ENCODE measurements around the gene SLIT1. TPM values are rescaled to one million over a fixed set of nuclear protein-coding genes. Genes with fewer than 3 reads are reported as not detected.

SLIT1 gene
- total and polyA plus RNA-seq, 2 of the 8 experiments (the other 6 are each of a cell fraction or from before 2014, with no cell fraction given) = 0.70 to 0.88 TPM

DNA sequence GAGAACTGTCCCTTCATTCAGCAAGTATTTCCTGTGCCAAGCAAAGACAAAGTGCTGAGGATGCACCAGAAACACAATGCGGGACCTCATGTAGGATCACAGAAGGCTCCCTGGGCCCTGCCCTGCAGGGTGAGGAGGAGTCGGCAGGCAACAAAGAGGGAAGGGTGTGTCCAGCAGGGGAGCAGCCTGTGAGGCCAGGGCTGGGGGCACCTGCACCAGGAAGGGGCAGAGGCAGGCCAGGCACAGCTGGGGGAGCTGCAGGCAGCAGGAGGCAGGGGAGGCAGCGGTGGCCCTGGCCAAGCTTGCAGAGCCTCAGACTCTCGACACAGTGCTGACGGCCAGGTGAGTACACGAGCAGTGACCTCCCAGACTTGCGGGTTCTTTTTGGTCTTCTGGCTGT is 123.3 kb downstream of the SLIT1 start (continued):
- no peak for TF ChIP-seq CHD7 (IDR thresholded peaks at IDR 0.05; ENCODE audit: insufficient replicate concordance, low read length)
- no peak for TF ChIP-seq CREB1 (IDR thresholded peaks at IDR 0.05)
- TF ChIP-seq ZNF274 (IDR thresholded peaks at IDR 0.05; ENCODE audit: borderline replicate concordance, extremely low read depth, low read length) = no peak
- TF ChIP-seq, protein P1, sequence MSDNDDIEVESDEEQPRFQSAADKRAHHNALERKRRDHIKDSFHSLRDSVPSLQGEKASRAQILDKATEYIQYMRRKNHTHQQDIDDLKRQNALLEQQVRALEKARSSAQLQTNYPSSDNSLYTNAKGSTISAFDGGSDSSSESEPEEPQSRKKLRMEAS (IDR thresholded peaks at IDR 0.05) = no peak
- TF ChIP-seq SIRT6 (IDR thresholded peaks at IDR 0.05; ENCODE audit: low read length) = no peak
- TF ChIP-seq CEBPB (IDR thresholded peaks at IDR 0.05; ENCODE audit: low read depth, low read length) = no peak
- TF ChIP-seq RNF2 (IDR thresholded peaks at IDR 0.05; ENCODE audit: borderline replicate concordance, low read depth, low read length, missing control alignments, poor library complexity, severe bottlenecking) = no peak
- no peak for TF ChIP-seq SIN3A (conservative IDR thresholded peaks at IDR 0.05 in 1 of 2, IDR thresholded peaks at IDR 0.05 in 1 of 2; ENCODE audit: low read depth in 1 of 2, low read length in 2 of 2)
- TF ChIP-seq ASH2L (IDR thresholded peaks at IDR 0.05; ENCODE audit: low read length) = no peak
- no peak for TF ChIP-seq TCF12 (IDR thresholded peaks at IDR 0.05; ENCODE audit: low read depth, low read length)
- TF ChIP-seq, protein P2, sequence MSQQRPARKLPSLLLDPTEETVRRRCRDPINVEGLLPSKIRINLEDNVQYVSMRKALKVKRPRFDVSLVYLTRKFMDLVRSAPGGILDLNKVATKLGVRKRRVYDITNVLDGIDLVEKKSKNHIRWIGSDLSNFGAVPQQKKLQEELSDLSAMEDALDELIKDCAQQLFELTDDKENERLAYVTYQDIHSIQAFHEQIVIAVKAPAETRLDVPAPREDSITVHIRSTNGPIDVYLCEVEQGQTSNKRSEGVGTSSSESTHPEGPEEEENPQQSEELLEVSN (IDR thresholded peaks at IDR 0.05) = no peak
- TF ChIP-seq BACH1 (IDR thresholded peaks at IDR 0.05; ENCODE audit: low read length) = no peak

All from H1 (cell line).